ENCODE results near the gene NR6A1.

NR6A1 gene

GRCh38 chr9:124749781-124750180 is 21.3 kb downstream of the NR6A1 start:
- no peaks in the 10 kb centered on the region for H3K36me3 ChIP-seq (replicated peaks)
- H3K4me3 ChIP-seq (ENCODE audit: low read depth, low read length): no peak overlapping the region
- no peak overlapping the region for H3K27ac ChIP-seq
- no peaks in the 10 kb centered on the region for H3K27me3 ChIP-seq (replicated peaks)
- no peak for DNase-seq
- no peak for TF ChIP-seq CTCF (IDR thresholded peaks at IDR 0.05; ENCODE audit: low read depth, low read length, missing control alignments)
- in situ Hi-C loops (cut with HindIII; ENCODE audit: low pct_ligation_motif_present, low sequenced_read_pairs): no loop called here

GRCh38 chr9:124749284-124749683 is 21.8 kb downstream of the NR6A1 start:
- Histone ChIP-seq H3K27me3 (replicated peaks) (no peaks in the 10 kb centered on the region), H3K27ac (no peak overlapping the region), H3K36me3 (replicated peaks) (no peaks in the 10 kb centered on the region), H3K4me3 (ENCODE audit: low read depth, low read length) (no peak overlapping the region)
- no peak for DNase-seq
- TF ChIP-seq CTCF (IDR thresholded peaks at IDR 0.05; ENCODE audit: low read depth, low read length, missing control alignments): no peak
- in situ Hi-C loops (cut with HindIII; ENCODE audit: low pct_ligation_motif_present, low sequenced_read_pairs): no loop called here

GRCh38 chr9:124747065-124747464 is 24.0 kb downstream of the NR6A1 start:
- Histone ChIP-seq H3K27ac (no peak overlapping the region), H3K4me3 (ENCODE audit: low read depth, low read length) (no peak overlapping the region), H3K36me3 (replicated peaks) (no peaks in the 10 kb centered on the region), H3K27me3 (replicated peaks) (no peaks in the 10 kb centered on the region)
- no peak for TF ChIP-seq CTCF (IDR thresholded peaks at IDR 0.05; ENCODE audit: low read depth, low read length, missing control alignments)
- no peak for DNase-seq
- in situ Hi-C loops (cut with HindIII; ENCODE audit: low pct_ligation_motif_present, low sequenced_read_pairs): no loop called here

- DNase-seq: no peak
- in situ Hi-C loops (cut with HindIII; ENCODE audit: low pct_ligation_motif_present, low sequenced_read_pairs): no loop called here
- Histone ChIP-seq H3K4me3 (ENCODE audit: low read depth, low read length) (no peak overlapping the region), H3K27me3 (replicated peaks) (no peaks in the 10 kb centered on the region), H3K36me3 (replicated peaks) (no peaks in the 10 kb centered on the region), H3K27ac (no peak overlapping the region)
- TF ChIP-seq CTCF (IDR thresholded peaks at IDR 0.05; ENCODE audit: low read depth, low read length, missing control alignments): no peak
Observed at GRCh38 chr9:124743686-124744348, 27.3 kb downstream of the NR6A1 start.

- in situ Hi-C loops (cut with HindIII; ENCODE audit: low pct_ligation_motif_present, low sequenced_read_pairs): no loop called here
- no peak for DNase-seq
- Histone ChIP-seq H3K4me3 (ENCODE audit: low read depth, low read length) (no peak overlapping the region), H3K36me3 (replicated peaks) (no peaks in the 10 kb centered on the region), H3K27ac (no peak overlapping the region), H3K27me3 (replicated peaks) (no peaks in the 10 kb centered on the region)
- TF ChIP-seq CTCF (IDR thresholded peaks at IDR 0.05; ENCODE audit: low read depth, low read length, missing control alignments): no peak
Observed at GRCh38 chr9:124742940-124743339, 28.2 kb downstream of the NR6A1 start.

GRCh38 chr9:124741662-124742061 is 29.4 kb downstream of the NR6A1 start:
- Histone ChIP-seq H3K4me3 (ENCODE audit: low read depth, low read length) (no peak overlapping the region), H3K27ac (no peak overlapping the region), H3K27me3 (replicated peaks) (no peaks in the 10 kb centered on the region), H3K36me3 (replicated peaks) (no peaks in the 10 kb centered on the region)
- DNase-seq: no peak
- in situ Hi-C loops (cut with HindIII; ENCODE audit: low pct_ligation_motif_present, low sequenced_read_pairs): no loop called here
- TF ChIP-seq CTCF (IDR thresholded peaks at IDR 0.05; ENCODE audit: low read depth, low read length, missing control alignments): no peak
